Spleen (tissue), 11 donors: ENCODE measurements around the gene NPAS2. TPM values are rescaled to one million over a fixed set of nuclear protein-coding genes. Genes with fewer than 3 reads are reported as not detected.

Experiments used
- DNase-seq: peaks from one replicate; pipeline ENCODE4 v3.0.0-alpha.2; 2020
- H3K27ac ChIP-seq, 8 donors: fragments of 200-600 bp; sonication (generic) in 7 of 8; 1 replicate in 4 of 8; 2 replicates in 4 of 8; pipeline versions ENCODE4 v1.5.0 to v1.8.0; 2016 to 2021; ENCODE audit warnings: inconsistent platforms in 4 of 8, mild to moderate bottlenecking in 4 of 8, moderate library complexity in 1 of 8
- H3K27me3 ChIP-seq, 7 donors: fragments of 200-600 bp; sonication (generic) in 6 of 7; replicated peaks in 1 of 7; 1 replicate in 4 of 7; 2 replicates in 3 of 7; pipeline versions ENCODE4 v1.5.0 to v1.8.0; 2016 to 2021; ENCODE audit warnings: inconsistent platforms in 3 of 7, mild to moderate bottlenecking in 1 of 7
- H3K36me3 ChIP-seq, 6 donors: fragments of 200-600 bp; sonication (generic) in 5 of 6; 1 replicate in 4 of 6; 2 replicates in 2 of 6; pipeline versions ENCODE4 v1.5.0 to v1.8.0; 2016 to 2021; ENCODE audit warnings: inconsistent platforms in 2 of 6
- H3K4me1 ChIP-seq, 6 donors: fragments of 200-600 bp; sonication (generic) in 5 of 6; 1 replicate in 3 of 6; 2 replicates in 3 of 6; pipeline versions ENCODE4 v1.5.0 to v1.8.0; 2016 to 2021; ENCODE audit warnings: inconsistent platforms in 3 of 6
- H3K4me3 ChIP-seq, 8 donors: fragments of 200-600 bp; sonication (generic) in 7 of 8; 1 replicate in 4 of 8; 2 replicates in 4 of 8; pipeline versions ENCODE4 v1.5.0 to v1.8.0; 2016 to 2021; ENCODE audit warnings: inconsistent platforms in 4 of 8, mild to moderate bottlenecking in 4 of 8, moderate library complexity in 2 of 8
- H3K9me3 ChIP-seq, 8 donors: fragments of 200-600 bp; sonication (generic) in 7 of 8; 1 replicate in 4 of 8; 2 replicates in 4 of 8; pipeline versions ENCODE4 v1.5.0 to v1.8.0; 2016 to 2021; ENCODE audit warnings: inconsistent platforms in 4 of 8
- CTCF ChIP-seq, 11 experiments: fragments of 200-600 bp in 7 of 11; fragments of 450-650 bp in 4 of 11; sonication (generic) in 4 of 11; IDR thresholded peaks in 8 of 11; conservative IDR thresholded peaks in 3 of 11; 1 replicate in 7 of 11; 2 replicates in 4 of 11; pipeline versions ENCODE4 v1.4.0 to v1.8.0; 2016 to 2021; ENCODE audit warnings: antibody characterized with exemption in 11 of 11, inconsistent platforms in 4 of 11, mild to moderate bottlenecking in 1 of 11
- POLR2A ChIP-seq, 3 donors: fragments of 450-650 bp; IDR thresholded peaks; one replicate each; pipeline ENCODE4 v1.5.1; 2017; ENCODE audit warnings: antibody characterized with exemption in 3 of 3, mild to moderate bottlenecking in 1 of 3
- POLR2AphosphoS5 ChIP-seq, 3 donors: sonication (generic); formaldehyde crosslinking; IDR thresholded peaks; one replicate each; pipeline ENCODE4 v1.5.1; 2017; ENCODE audit warnings: antibody characterized with exemption in 3 of 3
- WGBS, 5 donors: extraction: QIAGEN DNeasy Blood & Tissue Kit in 3 of 5; methylation state at CpG; one replicate each; pipeline versions ENCODE4 v1.1.5 to v1.1.7; 2013 to 2018; 5-methylcytosine and 5-hydroxymethylcytosine counted together
- intact Hi-C: fragments of 100-400 bp; cut with DNase I; formaldehyde crosslinking; loops from one replicate; pipeline ENCODE4 v1.15.0; 2023; ENCODE audit warnings: low total_unique reads
- polyA plus RNA-seq, 3 donors: library from polyadenylated mRNA; stranded (reverse); fragments of 200-250 nt; gene quantifications; one replicate each; pipeline ENCODE4 v1.2.1, GENCODE V29; 2013
- total RNA-seq, 7 donors: library from RNA; depleted of rRNA in 3 of 7; stranded (reverse); fragments of >200 nt in 3 of 7; fragmentation: NEBNext Ultra II Directional in 4 of 7; extraction: Animal tissue kit (Norgen Biotek cat#: 25700) in 4 of 7; gene quantifications; one replicate each; pipeline versions ENCODE4 v1.1.0 to v1.2.1, GENCODE V29; 2016 to 2021
- donor health status: healthy with polysubstance abuse.
- donor health status: DM: no; HTN: no; CAD: no; lungs with moderate emphysema.
- donor health status: DM: no; HTN: no; CAD: no.
- donor health status: Bipolar disorder and iron deficiency.
- donor health status: healthy.
- donor health status: DM: no; HTN: no; CAD: no.
- donor health status: DM: yes; HTN: yes; CAD: no.

NPAS2 gene
- total and polyA plus RNA-seq, 10 donors, result 2.4 to 24.1 (median 8.4) TPM

DNA sequence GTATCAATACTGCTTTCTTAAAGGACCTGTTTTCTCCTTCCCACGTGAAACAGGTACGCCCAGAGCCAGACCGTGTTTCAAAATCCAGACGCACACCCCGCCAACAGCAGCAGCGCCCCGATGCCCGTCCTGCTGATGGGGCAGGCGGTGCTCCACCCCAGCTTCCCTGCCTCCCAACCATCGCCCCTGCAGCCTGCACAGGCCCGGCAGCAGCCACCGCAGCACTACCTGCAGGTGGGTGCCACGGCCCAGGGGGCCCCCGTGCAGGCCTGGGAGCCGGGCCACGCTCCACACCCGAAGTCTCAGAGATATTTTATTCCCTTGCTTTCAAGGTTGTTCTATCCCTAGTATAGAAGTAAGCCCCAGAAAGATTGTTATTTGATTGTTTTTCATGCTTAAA lies 173.4 kb downstream of the NPAS2 start:
- H3K27ac ChIP-seq, result no peak overlapping the region
- H3K36me3 ChIP-seq, result peaks cover 0 to 16% (median 0%) of the 10 kb centered on the region in 6 donors
- intact Hi-C loops, result loop anchor here (10.0 kb wide), 1 partner anchor 728 kb away; no protein-coding TSS in a partner anchor
- DNase-seq, result no peak
- H3K9me3 ChIP-seq, result no peaks in the 10 kb centered on the region
- H3K4me1 ChIP-seq, result peaks cover 0 to 3% (median 0%) of the 10 kb centered on the region in 6 donors
- H3K27me3 ChIP-seq, result no peaks in the 10 kb centered on the region
- H3K4me3 ChIP-seq, result no peak overlapping the region
- 88 to 96% (median 93%) methylated on average over 15 to 17 of the region's 17 CpGs for WGBS, 5 donors
- no peak for TF ChIP-seq CTCF (IDR thresholded peaks at IDR 0.05 in 8 of 11, conservative IDR thresholded peaks at IDR 0.05 in 3 of 11)
- no peak for TF ChIP-seq POLR2A (IDR thresholded peaks at IDR 0.05)
- TF ChIP-seq POLR2AphosphoS5 (IDR thresholded peaks at IDR 0.05), result no peak

DNA sequence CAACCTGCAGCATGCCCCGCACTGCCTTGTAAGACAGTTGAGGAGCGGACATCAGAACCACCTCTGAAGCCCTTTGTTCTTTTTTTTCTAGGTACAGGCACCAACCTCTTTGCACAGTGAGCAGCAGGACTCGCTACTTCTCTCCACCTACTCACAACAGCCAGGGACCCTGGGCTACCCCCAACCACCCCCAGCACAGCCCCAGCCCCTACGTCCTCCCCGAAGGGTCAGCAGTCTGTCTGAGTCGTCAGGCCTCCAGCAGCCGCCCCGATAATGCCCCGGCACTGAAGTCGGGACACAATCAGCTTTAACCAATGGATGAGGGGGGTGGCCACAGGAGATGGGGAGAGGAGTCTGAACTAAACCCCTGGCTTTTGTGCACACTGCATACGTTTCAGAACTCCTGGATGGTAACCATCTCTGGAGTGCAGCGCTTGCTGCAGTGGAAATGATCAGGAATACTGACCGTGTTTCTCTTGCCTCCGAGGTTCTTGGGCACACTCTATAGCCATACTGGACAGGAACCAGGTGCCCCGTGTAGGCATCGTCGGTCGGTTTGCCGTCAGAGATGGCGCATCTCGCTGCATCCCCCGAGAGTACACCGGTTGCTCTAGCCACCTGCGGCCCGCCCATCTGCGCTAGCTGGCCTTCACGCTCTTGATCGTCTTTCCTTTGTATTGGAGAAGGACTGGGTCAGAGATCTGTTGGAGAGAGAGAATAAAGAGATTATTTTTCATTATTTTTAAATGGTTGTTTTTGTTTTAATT lies 175.6 kb downstream of the NPAS2 start:
- H3K27me3 ChIP-seq, result no peaks in the 10 kb centered on the region
- H3K36me3 ChIP-seq, result peaks cover 0 to 16% (median 0%) of the 10 kb centered on the region in 6 donors
- no peaks in the 10 kb centered on the region for H3K9me3 ChIP-seq
- no peak for TF ChIP-seq CTCF (IDR thresholded peaks at IDR 0.05 in 8 of 11, conservative IDR thresholded peaks at IDR 0.05 in 3 of 11)
- TF ChIP-seq POLR2AphosphoS5 (IDR thresholded peaks at IDR 0.05), result no peak
- no peak for DNase-seq
- intact Hi-C loops, result loop anchor here (10.0 kb wide), 1 partner anchor 731 kb away; no protein-coding TSS in a partner anchor
- 89 to 96% (median 94%) methylated on average over 28 of the region's 28 CpGs for WGBS, 5 donors
- H3K27ac ChIP-seq, result no peak overlapping the region
- peaks cover 0 to 3% (median 0%) of the 10 kb centered on the region in 6 donors for H3K4me1 ChIP-seq
- H3K4me3 ChIP-seq, result no peak overlapping the region

- WGBS, 5 donors, result 90 to 96% (median 92%) methylated on average over 5 of the region's 5 CpGs
- Histone ChIP-seq H3K9me3 (no peaks in the 10 kb centered on the region), H3K27me3 (no peaks in the 10 kb centered on the region), H3K27ac (no peak overlapping the region), H3K36me3 (peaks cover 0 to 16% (median 0%) of the 10 kb centered on the region in 6 donors), H3K4me3 (no peak overlapping the region), H3K4me1 (peaks cover 0 to 9% (median 5%) of the 10 kb centered on the region in 6 donors)
- DNase-seq, result no peak
- intact Hi-C loops, result loop anchor here (10.0 kb wide), 1 partner anchor 733 kb away; no protein-coding TSS in a partner anchor
- TF ChIP-seq CTCF (IDR thresholded peaks at IDR 0.05 in 8 of 11, conservative IDR thresholded peaks at IDR 0.05 in 3 of 11), result no peak
- no peak for TF ChIP-seq POLR2AphosphoS5 (IDR thresholded peaks at IDR 0.05)
- TF ChIP-seq POLR2A (IDR thresholded peaks at IDR 0.05), result no peak
Observed at GRCh38 chr2:100997509-100998234, 177.7 kb downstream of the NPAS2 start.

DNA sequence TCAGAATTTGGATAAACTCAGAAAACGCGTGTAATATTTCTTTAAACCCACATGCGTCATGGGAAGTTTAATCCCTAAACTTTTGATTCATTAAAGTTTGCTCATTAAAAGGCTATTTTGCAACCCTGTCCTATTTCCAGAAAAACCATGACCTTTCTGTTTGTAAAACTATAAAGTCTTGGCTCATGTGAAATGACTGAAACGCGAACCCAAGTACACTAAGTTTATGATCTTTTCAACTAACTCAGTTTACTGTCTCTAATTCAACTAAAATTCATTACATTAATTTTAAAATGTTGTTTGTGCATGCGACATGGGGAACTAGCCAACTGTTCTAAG lies 178.3 kb downstream of the NPAS2 start:
- no peak for TF ChIP-seq CTCF (IDR thresholded peaks at IDR 0.05 in 8 of 11, conservative IDR thresholded peaks at IDR 0.05 in 3 of 11)
- TF ChIP-seq POLR2AphosphoS5 (IDR thresholded peaks at IDR 0.05), result no peak
- TF ChIP-seq POLR2A (IDR thresholded peaks at IDR 0.05), result no peak
- H3K27me3 ChIP-seq, result no peaks in the 10 kb centered on the region
- DNase-seq, result no peak

More for the DNA sequence above, 178.3 kb downstream of the NPAS2 start:
- Histone ChIP-seq H3K9me3 (no peaks in the 10 kb centered on the region), H3K36me3 (peaks cover 0 to 14% (median under 1%) of the 10 kb centered on the region in 6 donors), H3K4me3 (no peak overlapping the region), H3K4me1 (peaks cover 3 to 14% (median 10%) of the 10 kb centered on the region in 6 donors), H3K27ac (no peak overlapping the region)
- intact Hi-C loops, result loop anchor here (10.0 kb wide), 1 partner anchor 733 kb away; no protein-coding TSS in a partner anchor
- 83 to 92% (median 85%) methylated on average over 6 of the region's 6 CpGs for WGBS, 5 donors
